Measurements from ENCODE around the gene FAM107B.

DNA sequence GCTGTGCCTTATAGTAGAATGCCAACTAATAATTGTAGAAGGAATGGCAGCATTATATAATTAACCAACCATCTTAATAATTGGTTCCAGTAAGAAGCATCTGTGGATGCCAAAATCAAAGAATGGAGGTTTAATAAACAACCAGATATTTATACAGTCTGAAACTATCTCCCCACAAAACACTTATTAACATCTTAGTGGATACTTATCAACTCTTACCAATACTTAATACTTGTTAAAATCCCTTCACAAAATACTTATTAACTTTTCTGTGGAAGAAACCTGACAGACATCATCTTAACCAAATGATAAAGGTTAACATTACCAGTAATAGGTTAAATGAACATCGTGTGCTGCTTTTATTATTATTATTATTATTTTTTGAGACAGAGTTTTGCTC is 29.1 kb upstream of the FAM107B start:
- TF ChIP-seq, protein P1, sequence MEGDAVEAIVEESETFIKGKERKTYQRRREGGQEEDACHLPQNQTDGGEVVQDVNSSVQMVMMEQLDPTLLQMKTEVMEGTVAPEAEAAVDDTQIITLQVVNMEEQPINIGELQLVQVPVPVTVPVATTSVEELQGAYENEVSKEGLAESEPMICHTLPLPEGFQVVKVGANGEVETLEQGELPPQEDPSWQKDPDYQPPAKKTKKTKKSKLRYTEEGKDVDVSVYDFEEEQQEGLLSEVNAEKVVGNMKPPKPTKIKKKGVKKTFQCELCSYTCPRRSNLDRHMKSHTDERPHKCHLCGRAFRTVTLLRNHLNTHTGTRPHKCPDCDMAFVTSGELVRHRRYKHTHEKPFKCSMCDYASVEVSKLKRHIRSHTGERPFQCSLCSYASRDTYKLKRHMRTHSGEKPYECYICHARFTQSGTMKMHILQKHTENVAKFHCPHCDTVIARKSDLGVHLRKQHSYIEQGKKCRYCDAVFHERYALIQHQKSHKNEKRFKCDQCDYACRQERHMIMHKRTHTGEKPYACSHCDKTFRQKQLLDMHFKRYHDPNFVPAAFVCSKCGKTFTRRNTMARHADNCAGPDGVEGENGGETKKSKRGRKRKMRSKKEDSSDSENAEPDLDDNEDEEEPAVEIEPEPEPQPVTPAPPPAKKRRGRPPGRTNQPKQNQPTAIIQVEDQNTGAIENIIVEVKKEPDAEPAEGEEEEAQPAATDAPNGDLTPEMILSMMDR (conservative IDR thresholded peaks at IDR 0.05; ENCODE audit: low read depth, low read length), result no peak
- TF ChIP-seq EZH2 (IDR thresholded peaks at IDR 0.05; ENCODE audit: borderline replicate concordance, low read depth, low read length, poor library complexity, severe bottlenecking), result no peak
